HEK293 (cell line): Measurements from ENCODE around the gene RHEX.

Experiments
- RBAK ChIP-seq: fragments of 450-650 bp; formaldehyde crosslinking; IDR thresholded peaks from 2 replicates; pipeline ENCODE4 v1.5.1; 2016; ENCODE audit warnings: missing biosample characterization, missing genetic modification characterization
- ZFP37 ChIP-seq: fragments of 450-650 bp; formaldehyde crosslinking; IDR thresholded peaks from 2 replicates; pipeline ENCODE4 v1.5.1; 2016; ENCODE audit warnings: missing biosample characterization, missing genetic modification characterization
- ZNF223 ChIP-seq: fragments of 450-650 bp; formaldehyde crosslinking; IDR thresholded peaks from 2 replicates; pipeline ENCODE4 v1.5.1; 2016; ENCODE audit warnings: missing biosample characterization, missing genetic modification characterization
- ZNF24 ChIP-seq: fragments of 450-650 bp; formaldehyde crosslinking; IDR thresholded peaks from 2 replicates; pipeline ENCODE4 v1.5.1; 2016; ENCODE audit warnings: missing biosample characterization, missing genetic modification characterization
- ZNF394 ChIP-seq: fragments of 450-650 bp; formaldehyde crosslinking; IDR thresholded peaks from 2 replicates; pipeline ENCODE4 v1.5.1; 2016; ENCODE audit warnings: missing biosample characterization, missing genetic modification characterization, mild to moderate bottlenecking, moderate library complexity, borderline replicate concordance
- ZNF404 ChIP-seq: fragments of 450-650 bp; formaldehyde crosslinking; IDR thresholded peaks from 2 replicates; pipeline ENCODE4 v1.5.1; 2017; ENCODE audit warnings: missing biosample characterization, missing genetic modification characterization
- TF ChIP-seq, protein P1 (sequence below): fragments of 450-650 bp; formaldehyde crosslinking; IDR thresholded peaks from 2 replicates; pipeline ENCODE4 v1.5.1; 2016; ENCODE audit warnings: missing biosample characterization, missing genetic modification characterization
- TF ChIP-seq, protein P2 (sequence below): fragments of 450-650 bp; formaldehyde crosslinking; IDR thresholded peaks from 2 replicates; pipeline ENCODE4 v1.5.1; 2016; ENCODE audit warnings: missing biosample characterization, missing genetic modification characterization
- TF ChIP-seq, protein P3 (sequence below): fragments of 450-650 bp; formaldehyde crosslinking; IDR thresholded peaks from 2 replicates; pipeline ENCODE4 v1.5.1; 2017; ENCODE audit warnings: missing biosample characterization, mild to moderate bottlenecking, missing genetic modification characterization, moderate library complexity

DNA sequence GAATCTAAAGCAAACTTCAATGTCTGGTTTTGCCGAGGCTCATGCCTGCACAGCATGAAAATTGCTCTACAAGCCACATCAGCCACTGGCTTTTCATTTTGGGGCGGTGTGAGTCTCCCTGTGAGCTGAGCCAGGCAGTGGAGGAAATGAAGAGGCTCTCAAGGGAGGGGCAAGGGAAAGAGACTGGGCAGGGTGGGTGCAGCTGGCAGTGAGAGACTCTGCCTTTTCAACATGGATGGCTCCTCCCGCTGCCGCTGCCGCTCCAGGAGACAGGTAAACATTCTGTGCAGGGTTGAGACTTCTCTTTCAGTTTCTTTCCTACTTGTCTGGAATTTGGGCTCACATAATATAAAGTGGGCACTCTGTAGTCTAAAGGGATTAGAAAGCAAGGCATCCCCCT lies 17.9 kb upstream of the RHEX start:
- TF ChIP-seq ZNF394 (tag by site-specific recombination) (no peak), ZFP37 (no peak), ZNF223 (tag by site-specific recombination) (no peak), RBAK (tag by site-specific recombination) (no peak), ZNF404 (tag by site-specific recombination) (no peak), ZNF24 (tag by site-specific recombination) (no peak)
- TF ChIP-seq, protein P1, sequence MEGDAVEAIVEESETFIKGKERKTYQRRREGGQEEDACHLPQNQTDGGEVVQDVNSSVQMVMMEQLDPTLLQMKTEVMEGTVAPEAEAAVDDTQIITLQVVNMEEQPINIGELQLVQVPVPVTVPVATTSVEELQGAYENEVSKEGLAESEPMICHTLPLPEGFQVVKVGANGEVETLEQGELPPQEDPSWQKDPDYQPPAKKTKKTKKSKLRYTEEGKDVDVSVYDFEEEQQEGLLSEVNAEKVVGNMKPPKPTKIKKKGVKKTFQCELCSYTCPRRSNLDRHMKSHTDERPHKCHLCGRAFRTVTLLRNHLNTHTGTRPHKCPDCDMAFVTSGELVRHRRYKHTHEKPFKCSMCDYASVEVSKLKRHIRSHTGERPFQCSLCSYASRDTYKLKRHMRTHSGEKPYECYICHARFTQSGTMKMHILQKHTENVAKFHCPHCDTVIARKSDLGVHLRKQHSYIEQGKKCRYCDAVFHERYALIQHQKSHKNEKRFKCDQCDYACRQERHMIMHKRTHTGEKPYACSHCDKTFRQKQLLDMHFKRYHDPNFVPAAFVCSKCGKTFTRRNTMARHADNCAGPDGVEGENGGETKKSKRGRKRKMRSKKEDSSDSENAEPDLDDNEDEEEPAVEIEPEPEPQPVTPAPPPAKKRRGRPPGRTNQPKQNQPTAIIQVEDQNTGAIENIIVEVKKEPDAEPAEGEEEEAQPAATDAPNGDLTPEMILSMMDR (tag by site-specific recombination), result no peak
- TF ChIP-seq, protein P2, sequence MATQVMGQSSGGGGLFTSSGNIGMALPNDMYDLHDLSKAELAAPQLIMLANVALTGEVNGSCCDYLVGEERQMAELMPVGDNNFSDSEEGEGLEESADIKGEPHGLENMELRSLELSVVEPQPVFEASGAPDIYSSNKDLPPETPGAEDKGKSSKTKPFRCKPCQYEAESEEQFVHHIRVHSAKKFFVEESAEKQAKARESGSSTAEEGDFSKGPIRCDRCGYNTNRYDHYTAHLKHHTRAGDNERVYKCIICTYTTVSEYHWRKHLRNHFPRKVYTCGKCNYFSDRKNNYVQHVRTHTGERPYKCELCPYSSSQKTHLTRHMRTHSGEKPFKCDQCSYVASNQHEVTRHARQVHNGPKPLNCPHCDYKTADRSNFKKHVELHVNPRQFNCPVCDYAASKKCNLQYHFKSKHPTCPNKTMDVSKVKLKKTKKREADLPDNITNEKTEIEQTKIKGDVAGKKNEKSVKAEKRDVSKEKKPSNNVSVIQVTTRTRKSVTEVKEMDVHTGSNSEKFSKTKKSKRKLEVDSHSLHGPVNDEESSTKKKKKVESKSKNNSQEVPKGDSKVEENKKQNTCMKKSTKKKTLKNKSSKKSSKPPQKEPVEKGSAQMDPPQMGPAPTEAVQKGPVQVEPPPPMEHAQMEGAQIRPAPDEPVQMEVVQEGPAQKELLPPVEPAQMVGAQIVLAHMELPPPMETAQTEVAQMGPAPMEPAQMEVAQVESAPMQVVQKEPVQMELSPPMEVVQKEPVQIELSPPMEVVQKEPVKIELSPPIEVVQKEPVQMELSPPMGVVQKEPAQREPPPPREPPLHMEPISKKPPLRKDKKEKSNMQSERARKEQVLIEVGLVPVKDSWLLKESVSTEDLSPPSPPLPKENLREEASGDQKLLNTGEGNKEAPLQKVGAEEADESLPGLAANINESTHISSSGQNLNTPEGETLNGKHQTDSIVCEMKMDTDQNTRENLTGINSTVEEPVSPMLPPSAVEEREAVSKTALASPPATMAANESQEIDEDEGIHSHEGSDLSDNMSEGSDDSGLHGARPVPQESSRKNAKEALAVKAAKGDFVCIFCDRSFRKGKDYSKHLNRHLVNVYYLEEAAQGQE (tag by site-specific recombination), result no peak
- TF ChIP-seq, protein P3, sequence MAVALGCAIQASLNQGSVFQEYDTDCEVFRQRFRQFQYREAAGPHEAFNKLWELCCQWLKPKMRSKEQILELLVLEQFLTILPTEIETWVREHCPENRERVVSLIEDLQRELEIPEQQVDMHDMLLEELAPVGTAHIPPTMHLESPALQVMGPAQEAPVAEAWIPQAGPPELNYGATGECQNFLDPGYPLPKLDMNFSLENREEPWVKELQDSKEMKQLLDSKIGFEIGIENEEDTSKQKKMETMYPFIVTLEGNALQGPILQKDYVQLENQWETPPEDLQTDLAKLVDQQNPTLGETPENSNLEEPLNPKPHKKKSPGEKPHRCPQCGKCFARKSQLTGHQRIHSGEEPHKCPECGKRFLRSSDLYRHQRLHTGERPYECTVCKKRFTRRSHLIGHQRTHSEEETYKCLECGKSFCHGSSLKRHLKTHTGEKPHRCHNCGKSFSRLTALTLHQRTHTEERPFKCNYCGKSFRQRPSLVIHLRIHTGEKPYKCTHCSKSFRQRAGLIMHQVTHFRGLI (tag by site-specific recombination), result no peak
